ENCODE data around the gene TNFRSF13B.
"Not testable (repeated sequence)": the region's sequence is repeated elsewhere in the genome, so short reads cannot be mapped to it uniquely, and the experiment has no call there.

TNFRSF13B gene

DNA sequence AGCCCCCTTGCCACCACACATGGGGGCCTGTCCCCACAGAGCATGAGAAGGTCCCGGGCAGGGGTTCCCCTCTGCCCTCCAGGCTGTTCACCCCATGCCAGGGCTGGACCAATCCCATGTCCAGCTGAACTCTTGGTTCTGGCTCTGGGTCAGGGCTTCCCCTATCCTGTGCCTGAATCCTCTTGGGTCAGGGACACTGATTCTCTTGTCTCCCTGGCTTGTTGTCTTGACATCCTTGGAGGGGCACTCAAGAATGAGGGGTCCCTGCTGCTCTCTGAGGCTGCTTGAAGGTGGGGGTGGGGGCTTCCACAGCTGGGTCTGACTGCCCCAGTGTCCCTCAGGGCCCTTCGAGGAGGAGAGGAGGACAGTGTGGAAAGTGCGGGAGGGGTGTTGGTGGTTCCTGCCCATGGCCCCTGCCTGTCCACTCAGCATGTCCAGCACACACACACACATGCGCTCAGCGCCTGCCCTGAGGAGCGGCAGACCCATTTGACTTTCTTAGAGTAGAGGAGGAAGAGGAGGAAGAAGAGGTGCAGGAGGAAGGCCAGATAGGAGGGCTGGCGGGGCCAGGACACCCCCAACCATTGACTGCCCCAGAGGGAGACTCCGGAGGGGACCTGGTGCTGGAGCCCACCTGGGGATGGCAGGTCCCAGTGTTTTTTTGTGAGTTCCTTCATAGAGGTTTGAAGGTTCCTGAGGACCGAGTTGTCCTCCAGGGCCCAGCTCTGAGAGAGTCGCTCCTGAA is 47.0 kb downstream of the TNFRSF13B start:
- DNase-seq, result no peak

DNA sequence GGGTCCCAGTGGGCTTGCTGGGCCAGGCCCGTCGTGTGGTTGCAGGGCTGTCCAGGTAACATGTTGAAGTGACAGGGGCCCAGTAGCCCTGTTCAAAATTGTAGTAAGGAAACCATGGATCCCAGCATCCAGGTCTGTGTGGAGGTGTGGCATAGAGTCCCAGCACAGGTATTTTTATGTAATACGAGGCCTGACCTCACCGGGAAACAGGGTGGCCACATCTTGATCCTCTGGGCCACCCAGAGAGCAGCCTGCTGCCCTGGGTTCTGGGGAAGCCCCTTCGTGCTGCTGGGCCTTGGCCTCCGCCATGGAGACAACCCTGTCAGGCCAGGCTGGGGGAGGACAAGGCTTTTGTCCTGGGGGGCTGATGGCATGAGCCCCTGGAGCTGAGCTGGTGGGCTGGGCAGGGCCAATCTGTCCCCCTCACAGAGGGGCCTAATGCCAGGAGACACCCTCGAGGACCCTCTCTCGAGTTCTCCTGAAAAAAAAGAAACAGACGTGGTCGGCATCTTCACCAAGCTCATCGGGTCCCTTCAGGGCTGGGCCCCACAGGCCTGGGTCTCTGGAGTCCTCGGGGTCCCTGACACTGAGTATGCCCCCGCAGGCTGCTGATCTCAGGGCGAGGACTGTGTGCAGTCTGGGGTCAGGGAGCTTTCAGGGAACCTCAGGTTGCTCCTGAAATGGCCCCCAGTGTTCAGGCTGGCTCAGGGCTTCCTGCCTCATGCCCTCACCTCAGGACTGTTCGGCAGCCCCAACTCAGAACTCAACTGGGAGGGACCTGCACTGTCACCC is 47.8 kb downstream of the TNFRSF13B start:
- DNase-seq, result no peak

DNA sequence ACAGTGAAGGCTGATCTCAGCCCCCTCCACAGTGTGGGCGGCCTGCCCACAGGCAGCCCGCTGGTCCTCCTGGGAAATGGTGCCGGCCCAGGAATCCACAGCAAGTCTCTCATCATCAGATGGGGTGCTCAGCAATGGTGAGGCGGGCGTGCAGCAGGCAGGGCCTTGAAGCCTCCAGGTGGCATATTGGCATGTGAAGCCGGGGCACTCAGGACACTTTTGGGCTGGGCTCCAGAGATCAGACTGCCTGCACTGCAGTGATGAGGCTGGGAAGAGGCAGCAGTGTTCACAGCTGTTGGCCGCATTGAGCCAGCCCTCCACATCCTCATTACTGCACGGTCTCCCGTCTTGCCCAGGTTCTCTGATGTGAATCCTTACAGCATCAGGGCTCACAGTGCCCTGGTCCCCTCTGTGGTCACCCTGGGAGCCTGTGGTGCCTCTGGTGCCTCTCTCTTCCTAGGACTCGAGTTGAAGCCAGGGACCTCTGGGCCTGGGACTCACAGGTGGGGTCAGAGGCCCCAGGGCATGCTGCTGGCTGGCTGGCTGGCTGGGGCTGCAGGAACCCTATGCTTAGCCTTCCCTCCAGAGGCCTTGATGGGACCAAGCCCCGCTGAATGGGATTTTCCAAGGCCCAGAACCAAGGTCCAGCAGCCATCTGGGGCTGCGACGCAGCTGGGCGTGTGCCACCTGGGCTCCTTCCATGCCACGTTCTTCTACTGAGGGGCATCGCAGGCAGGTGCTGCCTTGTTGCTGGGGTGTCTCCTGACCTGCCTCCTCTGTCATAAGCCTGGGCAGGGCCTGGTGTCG is 48.6 kb downstream of the TNFRSF13B start:
- no peak for DNase-seq

DNA sequence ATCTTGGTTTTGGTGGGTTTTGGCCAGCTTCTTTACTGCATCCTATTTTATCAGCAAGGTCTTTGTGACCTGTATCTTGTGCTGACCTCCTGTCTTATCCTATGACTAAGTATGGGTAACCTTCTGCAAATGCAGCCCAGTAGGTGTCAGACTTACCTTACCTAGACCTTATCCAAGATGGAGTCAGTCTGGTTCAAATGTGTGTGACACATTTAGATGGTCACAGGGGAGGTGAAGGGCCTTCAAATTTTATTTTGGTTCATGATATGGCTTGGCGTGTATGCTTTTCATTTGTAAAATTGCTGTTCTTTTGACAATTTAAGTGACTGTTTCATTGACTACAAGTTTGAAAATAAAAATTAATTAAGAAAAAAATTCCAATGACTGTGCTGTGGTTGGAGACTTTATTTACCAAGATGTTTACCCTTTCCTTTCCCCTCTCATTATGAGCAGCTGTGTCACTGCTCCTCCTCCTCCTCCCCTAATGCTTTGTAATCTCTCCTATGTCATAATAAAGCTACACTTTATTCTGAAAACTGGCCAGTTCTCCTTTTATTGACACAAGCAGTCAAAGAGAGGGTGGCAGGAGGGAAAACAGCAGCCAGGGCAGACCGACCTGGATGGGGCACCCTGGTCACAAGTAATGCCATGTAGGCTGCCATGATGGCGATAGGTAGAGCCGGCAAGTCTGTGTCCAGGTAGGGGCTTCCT is 49.4 kb downstream of the TNFRSF13B start:
- peak in 1 of 5 donors; percentile 33 for DNase-seq

DNA sequence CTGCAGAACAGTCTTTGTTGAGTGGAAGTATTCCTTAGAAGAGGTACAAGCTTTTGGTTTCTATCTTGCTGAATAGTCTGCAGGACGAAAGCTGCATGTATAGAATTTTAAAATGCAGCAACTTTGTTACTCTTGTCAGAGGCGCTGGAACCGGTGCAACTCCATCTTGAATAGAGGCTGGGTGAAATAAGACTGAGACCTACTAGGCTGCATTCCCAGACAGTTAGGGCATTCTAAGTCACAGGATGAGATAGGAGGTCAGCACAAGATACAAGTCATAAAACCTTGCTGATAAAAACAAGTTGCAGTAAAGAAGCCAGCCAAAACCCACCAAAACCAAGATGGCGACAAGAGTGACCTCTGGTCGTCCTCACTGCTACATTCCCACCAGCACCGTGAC is 50.5 kb downstream of the TNFRSF13B start:
- not testable (repeated sequence) for DNase-seq

DNA sequence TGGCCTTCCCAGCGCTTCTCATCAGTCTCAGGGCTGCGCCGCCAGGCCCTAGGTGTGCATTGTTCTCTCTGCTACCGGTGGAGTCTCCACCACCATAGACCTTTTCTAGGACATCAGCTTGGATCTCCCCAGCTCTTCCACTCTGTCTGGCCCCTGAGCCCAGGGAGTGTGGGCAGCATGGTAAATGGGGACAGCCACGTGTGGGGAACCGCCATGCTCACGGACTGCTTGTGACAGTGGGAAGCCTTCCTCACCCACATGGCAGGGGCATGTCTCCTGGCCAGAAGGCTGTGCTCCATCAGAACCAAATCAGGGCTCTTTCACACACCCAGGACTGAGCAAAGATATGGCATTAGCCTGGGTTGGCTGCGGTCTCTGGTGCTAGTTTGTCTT is 51.3 kb downstream of the TNFRSF13B start:
- DNase-seq, result no peak

DNA sequence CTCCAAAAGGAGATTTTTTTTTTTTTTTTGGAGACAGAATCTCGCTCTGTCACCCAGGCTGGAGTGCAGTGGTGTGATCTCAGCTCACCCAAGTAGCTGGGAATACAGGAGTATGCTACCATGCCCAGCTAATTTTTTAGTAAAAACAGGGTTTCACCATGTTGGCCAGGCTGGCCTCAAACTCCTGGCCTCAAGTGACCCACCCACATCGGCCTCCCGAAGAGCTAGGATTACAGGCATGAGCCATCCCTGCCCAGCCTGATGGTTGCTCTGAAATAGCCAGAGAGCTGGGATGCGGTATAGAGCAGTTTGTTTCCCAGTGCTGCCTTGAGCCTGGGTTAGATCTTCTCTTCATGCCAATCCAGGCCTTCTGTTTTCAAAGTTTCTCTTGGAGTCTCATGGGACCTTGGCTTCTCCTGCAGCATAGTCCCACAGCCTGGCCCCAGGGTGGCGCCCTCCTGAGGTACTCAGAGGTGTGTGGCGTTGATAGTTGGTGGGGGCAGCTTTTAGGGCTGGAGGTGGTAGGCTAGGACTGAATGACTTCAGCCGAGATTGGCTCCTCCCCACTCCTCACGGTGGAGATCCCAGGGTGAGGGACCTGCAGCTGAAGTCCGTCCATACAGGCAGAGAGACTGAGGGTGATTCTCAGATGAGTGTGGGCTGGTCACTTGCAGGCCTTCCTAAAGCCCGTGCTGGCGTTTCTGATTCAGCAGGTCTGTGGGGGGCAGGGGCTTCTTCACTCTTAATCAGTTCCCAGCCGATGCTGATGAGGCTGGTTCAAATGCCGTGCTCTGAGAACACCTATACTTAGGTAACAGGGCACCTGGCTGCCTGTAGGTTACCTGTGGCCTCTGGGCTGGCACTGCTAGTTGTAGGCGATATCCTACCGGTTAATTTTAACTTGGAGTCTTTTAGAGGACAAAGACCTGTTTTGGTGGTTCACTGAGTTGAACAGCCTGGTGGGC is 52.0 kb downstream of the TNFRSF13B start:
- DNase-seq, result no peak

DNA sequence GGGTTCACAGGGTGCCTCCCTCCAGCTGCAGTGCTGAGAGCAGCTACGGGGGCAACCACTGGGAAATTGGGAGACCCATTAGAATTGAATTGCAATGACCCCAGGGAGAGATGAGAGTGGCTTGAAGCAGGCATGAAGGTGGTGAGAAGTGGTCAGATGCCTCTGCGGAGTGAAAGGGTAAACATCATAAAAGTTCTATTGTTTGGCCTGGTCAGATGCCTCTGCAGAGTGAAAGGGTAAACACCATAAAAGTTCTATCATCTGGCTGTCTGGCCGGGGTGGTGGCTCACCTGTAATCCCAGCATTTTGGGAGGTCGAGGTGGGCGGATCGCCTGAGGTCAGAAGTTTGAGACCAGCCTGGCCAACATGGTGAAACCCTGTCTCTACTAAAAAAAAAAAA is 53.5 kb downstream of the TNFRSF13B start:
- DNase-seq, result no peak

DNA sequence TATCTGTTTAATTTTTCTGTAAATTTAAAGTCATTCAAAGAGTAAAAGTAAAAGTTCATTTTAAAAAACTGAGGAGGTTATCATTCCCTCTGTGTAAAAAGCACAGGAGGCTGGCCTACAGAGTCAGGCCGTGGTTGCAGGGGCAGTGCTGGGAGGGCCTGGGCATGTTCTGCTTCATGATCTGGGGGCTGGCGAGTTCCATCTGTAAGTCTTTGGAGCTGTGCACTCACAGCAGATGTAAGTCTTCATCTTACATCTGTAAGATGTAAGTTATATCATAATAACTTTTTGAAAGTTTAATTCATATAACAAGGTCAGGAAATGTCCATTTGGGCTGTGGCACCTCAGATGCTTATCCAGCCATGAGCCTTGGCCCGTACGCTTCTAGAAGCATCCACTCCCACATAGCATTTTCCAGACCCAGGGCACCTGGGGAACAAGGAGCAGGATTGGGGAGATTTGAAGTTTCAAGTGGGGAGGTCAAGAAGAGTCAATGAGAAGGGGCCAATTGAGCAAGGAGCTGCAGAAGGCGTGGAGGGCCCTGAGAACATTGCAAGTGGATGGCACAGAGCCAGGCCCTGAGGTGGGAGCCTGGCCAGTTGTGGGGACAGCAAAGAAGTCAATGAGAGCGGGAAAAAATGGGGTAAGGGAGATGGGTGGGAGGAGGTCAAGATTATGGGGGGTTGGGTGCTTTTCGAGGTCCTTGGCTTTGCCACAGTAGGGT is 54.1 kb downstream of the TNFRSF13B start:
- DNase-seq, result no peak

DNA sequence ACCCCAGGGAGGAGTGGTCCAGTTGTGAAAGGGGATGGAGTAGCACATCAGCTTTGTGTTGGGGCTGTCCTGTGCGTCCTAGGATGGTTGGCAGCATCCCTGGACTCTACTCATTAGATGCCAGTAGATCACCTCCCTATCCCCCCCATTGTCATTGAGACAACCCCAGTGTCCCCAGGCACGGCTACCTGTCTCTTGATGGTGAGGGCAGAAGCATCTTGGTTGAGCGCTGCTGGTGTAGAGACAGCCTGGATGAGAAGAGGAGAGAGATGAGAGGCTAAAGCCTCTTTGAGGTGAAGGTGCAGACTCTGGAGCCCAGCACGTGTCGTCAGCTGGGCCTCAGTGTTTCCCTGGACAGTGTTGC is 55.4 kb downstream of the TNFRSF13B start:
- DNase-seq, result no peak

DNA sequence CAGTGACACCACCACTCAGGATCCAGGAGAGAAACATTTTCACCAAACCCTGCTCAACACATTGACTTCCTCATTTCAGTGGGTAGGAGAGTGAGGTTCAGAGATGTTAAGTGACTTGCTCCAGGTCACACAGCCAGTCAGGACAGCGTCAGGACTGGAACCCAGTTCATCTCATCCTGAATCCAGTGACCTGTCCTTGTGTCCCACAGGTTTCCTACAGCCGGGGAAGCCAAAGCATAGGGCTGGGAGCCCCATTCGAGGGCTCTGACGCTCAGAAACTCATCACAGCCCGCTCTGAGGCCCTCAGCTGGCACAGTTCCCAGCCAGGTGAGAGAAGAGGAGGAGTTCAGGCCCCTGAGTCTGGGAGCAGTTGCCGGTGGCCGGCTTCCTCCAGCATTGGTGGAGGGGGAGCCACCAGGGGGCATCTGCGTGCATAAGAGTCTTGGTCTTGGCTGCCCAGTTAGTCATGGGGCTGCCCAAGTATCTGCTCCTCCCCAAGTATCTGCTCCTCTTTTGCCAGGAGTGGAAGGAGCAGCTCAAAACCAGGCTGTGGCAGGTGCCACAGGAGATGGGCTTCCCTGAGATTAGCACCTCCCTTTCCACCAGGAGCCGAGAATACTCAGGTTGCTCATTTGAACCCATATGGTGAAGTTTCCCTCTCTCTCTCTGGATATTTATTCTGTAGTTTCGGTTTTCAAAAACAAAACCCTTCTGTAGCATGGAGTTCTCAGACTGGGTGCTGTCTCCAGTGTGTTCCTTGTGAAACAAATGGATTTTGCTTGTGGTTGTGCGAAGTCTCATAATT is 56.0 kb downstream of the TNFRSF13B start:
- DNase-seq, result peak in 1 of 5 donors; percentile 22

DNA sequence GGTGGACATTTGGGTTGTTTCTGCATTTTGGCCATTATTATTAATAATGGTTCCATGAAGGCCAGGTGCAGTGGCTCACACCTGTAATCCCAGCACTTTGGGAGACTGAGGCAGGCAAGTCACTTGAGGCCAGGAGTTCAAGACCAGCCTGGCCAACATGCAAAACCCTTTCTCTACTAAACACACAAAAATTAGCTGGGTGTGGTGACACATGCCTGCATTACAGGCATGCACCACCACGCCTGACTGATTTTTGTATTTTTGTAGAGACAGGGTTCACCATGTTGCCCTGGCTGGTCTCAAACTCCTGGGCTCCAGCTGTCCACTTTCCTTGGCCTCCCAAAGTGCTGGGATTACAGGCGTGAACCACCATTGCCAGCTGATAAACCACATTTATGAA is 58.5 kb downstream of the TNFRSF13B start:
- DNase-seq, result no peak

DNA sequence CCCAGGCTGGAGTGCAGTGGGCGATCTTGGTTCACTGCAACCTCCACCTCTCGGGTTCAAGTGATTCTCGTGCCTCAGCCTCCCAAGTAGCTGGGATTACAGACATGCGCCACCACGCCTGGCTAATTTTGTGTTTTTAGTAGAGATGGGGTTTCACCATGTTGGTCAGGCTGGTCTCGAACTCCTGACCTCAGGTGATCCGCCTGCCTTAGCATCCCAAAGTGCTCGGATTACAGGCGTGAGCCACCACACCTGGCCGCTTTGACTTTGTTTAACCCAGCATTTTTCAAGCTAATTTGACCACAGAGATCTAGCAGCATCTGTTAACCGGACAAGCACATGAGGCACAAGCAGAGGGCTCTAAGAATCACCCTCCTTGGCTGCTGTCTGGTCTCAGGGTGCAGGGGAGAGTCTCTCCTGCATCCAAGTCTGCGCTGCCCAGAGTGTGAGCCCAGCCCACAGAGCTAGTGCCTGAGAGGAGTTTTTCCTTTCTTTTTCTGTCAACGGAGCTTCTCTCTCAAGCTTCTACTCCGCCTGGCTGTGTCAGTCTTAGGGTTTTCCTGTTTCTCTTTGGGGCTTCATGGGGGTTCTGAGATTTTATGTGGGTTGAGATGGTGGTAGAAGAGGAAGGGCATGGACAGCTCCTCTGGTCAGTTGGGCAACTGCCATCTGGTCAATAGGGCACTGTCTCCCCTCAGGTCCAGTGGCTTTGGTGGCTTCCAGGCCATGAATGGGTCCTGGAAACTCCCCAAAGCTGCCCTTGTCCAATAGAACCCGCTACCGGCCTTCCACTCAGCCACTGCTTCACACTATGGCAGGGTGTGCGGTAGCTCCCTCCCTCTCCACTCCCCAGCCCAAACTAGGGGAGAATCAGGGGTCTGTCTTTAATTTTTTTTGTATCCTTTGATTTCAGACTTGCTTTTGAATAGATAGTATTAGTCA is 59.6 kb downstream of the TNFRSF13B start:
- DNase-seq, result no peak

DNA sequence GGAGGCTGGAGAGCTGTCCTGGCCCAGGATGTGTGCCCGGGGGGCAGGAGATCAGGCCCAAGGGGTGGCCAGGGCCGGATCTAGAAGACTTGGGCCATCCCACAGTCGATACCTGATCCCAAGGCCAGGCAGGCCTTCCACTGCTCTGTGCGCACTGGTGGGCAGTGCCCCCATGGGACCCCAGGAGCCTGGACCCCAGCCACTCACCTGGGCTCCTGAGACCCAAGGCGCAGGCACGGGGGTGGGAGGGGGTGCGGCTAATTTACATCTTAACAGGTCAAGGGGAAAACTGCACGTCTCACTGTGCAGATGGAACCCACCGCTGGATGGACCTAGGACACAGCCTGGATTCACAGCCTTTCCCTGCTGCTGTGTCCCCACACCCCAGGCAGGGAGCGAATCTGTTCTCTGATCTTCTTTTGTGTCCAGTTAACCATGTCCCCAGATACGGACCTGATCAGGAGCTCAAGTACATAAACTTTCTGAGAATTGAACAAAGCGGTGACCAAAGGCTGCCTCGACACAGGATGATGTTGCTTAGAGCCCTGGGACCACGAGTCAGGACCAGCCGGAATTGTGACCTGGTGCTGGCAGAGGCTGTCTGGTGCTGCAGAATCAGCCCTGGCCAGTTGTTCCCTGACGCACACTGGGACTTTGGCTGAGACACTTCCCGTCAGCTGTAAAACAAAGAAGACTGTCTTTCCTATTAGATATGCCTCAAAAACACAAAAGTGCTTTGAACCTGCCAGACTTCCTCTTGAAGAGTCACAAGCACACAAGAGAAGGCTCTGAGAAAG is 60.6 kb downstream of the TNFRSF13B start:
- no peak for DNase-seq

DNA sequence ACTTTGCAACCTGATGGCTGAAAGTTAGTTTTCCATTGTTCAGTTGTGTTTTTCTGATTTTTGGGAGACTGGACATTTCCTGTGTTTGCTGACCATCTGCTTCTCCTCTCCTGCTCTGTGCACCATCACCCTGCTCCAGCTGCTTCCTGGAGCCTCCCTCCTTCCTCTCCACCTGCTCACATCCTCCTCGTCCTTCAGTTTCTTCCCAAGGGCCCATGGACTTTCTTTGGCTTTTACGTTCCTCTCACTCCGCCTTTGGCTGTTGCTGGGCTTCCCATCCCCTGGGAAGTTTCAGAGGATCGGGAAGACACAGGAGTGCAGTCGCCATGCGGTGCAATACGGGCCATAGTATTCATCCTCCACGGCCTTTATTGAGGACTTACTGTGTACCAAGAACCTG is 61.6 kb downstream of the TNFRSF13B start:
- DNase-seq, result no peak

DNA sequence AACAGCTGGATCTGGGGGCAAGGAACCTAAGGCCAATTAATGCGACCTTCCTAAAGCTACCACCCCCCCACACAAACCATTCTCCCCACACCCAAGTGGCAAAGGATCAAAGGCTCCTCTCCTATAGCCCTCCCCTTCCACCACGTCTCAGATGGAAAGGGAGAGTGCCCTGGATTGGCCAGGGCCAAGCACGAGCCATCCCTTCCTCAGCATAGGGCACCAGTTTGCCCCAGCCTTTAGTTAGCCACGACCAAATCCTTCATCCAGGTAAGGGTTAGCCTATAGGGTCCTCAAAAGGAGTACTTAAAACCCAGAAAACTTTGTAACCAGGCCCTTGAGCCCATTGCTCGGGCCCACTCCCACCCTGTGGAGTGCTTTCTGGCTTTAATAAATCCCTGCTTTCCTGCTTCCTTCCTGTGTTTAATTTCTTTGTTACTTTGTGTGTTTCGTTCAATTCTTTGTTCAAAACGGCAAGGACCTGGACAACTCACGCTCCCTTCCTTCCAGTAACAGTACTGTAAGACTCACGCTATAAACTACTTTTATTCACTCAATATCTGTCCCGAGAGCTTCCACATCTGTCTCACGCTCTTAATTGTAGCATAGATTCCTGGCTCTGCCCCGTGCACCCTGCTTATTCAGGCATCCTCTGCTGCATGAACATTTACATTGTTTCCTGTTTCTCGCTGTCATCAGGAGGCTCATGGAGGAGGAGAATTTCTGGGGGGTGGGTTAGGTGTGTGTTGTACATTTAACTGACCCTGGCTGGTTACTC is 62.3 kb downstream of the TNFRSF13B start:
- DNase-seq, result no peak

DNA sequence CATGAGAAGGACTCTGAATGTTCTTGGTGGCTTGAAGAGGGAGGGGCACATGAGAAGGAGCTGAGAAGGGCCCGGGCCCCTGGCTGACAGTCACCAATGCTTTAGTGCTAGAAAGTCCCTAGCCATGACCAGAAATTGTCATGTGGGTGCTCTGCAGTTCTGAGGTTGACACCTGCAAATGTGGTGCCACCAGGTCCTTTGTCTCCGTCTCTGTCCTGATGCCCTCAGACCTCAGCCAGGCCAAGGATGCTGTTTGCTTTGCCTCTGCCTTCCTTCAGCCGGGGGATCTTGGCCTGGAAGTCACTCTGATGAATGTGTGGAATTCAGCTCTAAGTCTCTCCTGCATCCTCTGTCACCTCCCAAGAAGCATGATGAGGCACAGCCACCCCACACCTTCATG is 63.6 kb downstream of the TNFRSF13B start:
- DNase-seq, result no peak

Data from T-helper 1 cell (primary cell).